A549 (cell line): Measurements from ENCODE around the gene TMCO6. TPM values are rescaled to one million over a fixed set of nuclear protein-coding genes. Genes with fewer than 3 reads are reported as not detected.

Source experiments
- ATAC-seq, 2 experiments: fragments of 200-7000 bp in 1 of 2; fragments of >200 bp in 1 of 2; cut with Nextera tagmentation in 1 of 2; cut with Tn5 transposase in 1 of 2; 3 replicates each; pipeline versions ENCODE4 v1.8.0 to v1.9.1; 2018 to 2020; ENCODE audit warnings: mild to moderate bottlenecking in 1 of 2, moderate library complexity in 1 of 2
- CTCF ChIA-PET: fragments of 300-600 bp; sonication (Branson Sonifier 250); formaldehyde crosslinking; extraction: SDS; loops from one replicate; lab custom pipeline; 2021; ENCODE audit warnings: antibody characterized with exemption, inconsistent platforms; lab: Yijun Ruan, JAX
- POLR2A ChIA-PET: fragments of 350-600 bp; formaldehyde crosslinking; extraction: SDS; loops from one replicate; lab custom pipeline; 2021; ENCODE audit warnings: antibody characterized with exemption, inconsistent platforms; lab: Yijun Ruan, JAX
- DNase-seq, 2 experiments: peaks; one replicate each; pipeline versions ENCODE4 v3.0.0 to v3.0.0-alpha.2; 2011 to 2016; ENCODE audit warnings: low read depth in 1 of 2, low spot score in 1 of 2
- FAIRE-seq: peaks from 2 replicates; lab custom pipeline; 2011; peaks lifted over from hg19 to GRCh38; lab: Jason Lieb, UNC
- H3K27ac ChIP-seq, 2 experiments: fragments of >200 bp; sonication (Bioruptor Twin); formaldehyde crosslinking; 3 replicates each; pipeline ENCODE4 v1.5.1; 2016 to 2017
- H3K4me1 ChIP-seq: fragments of >200 bp; sonication (Bioruptor Twin); formaldehyde crosslinking; 3 replicates; pipeline ENCODE4 v1.6.1; 2016
- H3K4me2 ChIP-seq: fragments of >200 bp; sonication (Bioruptor Twin); formaldehyde crosslinking; 3 replicates; pipeline ENCODE4 v1.6.1; 2016
- H3K4me3 ChIP-seq: fragments of >200 bp; sonication (Bioruptor Twin); formaldehyde crosslinking; 3 replicates; pipeline ENCODE4 v1.5.1; 2016
- H3K9me3 ChIP-seq: fragments of >200 bp; sonication (Bioruptor Twin); formaldehyde crosslinking; 3 replicates; pipeline ENCODE4 v1.6.1; 2016
- CBX2 ChIP-seq: fragments of 200-600 bp; sonication (generic); IDR thresholded peaks from 2 replicates; pipeline ENCODE4 v1.6.1; 2016; ENCODE audit warnings: low read depth, mild to moderate bottlenecking, borderline replicate concordance
- CBX8 ChIP-seq: fragments of 200-600 bp; sonication (generic); IDR thresholded peaks from 2 replicates; pipeline ENCODE4 v1.6.1; 2016
- CEBPB ChIP-seq, 2 experiments: fragments of >200 bp in 1 of 2; sonication (Bioruptor Twin) in 1 of 2; formaldehyde crosslinking in 1 of 2; IDR thresholded peaks; 2 replicates each; pipeline ENCODE4 v1.6.1; 2012 to 2016
- CHD2 ChIP-seq: fragments of 150-350 bp; IDR thresholded peaks from 2 replicates; pipeline ENCODE4 v1.6.1; 2014; ENCODE audit warnings: low read length; ENCODE audit not compliant: partially characterized antibody
- CHD4 ChIP-seq: fragments of 200-600 bp; sonication (generic); IDR thresholded peaks from 2 replicates; pipeline ENCODE4 v1.6.1; 2016; ENCODE audit warnings: antibody characterized with exemption, mild to moderate bottlenecking, borderline replicate concordance
- EHMT2 ChIP-seq: fragments of 200-600 bp; sonication (generic); IDR thresholded peaks from 2 replicates; pipeline ENCODE4 v1.6.1; 2016; ENCODE audit warnings: antibody characterized with exemption, low read depth, mild to moderate bottlenecking, moderate library complexity
- EP300 ChIP-seq, 2 experiments: fragments of >200 bp; sonication (Bioruptor Twin); formaldehyde crosslinking; IDR thresholded peaks; 2 replicates in 1 of 2; 3 replicates in 1 of 2; pipeline ENCODE4 v1.6.1; 2016 to 2017
- ESRRA ChIP-seq: fragments of 150-350 bp; IDR thresholded peaks from 2 replicates; pipeline ENCODE4 v1.6.1; 2014; ENCODE audit warnings: mild to moderate bottlenecking, low read length, borderline replicate concordance
- FOSB ChIP-seq: fragments of 250-450 bp; sonication (Bioruptor Pico); IDR thresholded peaks from 2 replicates; pipeline ENCODE4 v1.5.0; 2020; ENCODE audit warnings: mild to moderate bottlenecking, moderate library complexity
- FOXS1 ChIP-seq: fragments of 250-450 bp; sonication (Bioruptor Pico); IDR thresholded peaks from 2 replicates; pipeline ENCODE4 v1.5.0; 2020; ENCODE audit warnings: mild to moderate bottlenecking, moderate library complexity
- GATA3 ChIP-seq: IDR thresholded peaks from 2 replicates; pipeline ENCODE4 v1.6.1; 2012; ENCODE audit warnings: borderline replicate concordance
- HEYL ChIP-seq: fragments of 250-450 bp; sonication (Bioruptor Pico); IDR thresholded peaks from 2 replicates; pipeline ENCODE4 v1.8.0; 2021; ENCODE audit warnings: mild to moderate bottlenecking, moderate library complexity
- HOXB13 ChIP-seq: fragments of 250-450 bp; sonication (Bioruptor Pico); IDR thresholded peaks from 2 replicates; pipeline ENCODE4 v1.5.0; 2020; ENCODE audit warnings: low read depth, mild to moderate bottlenecking, moderate library complexity
- JUN ChIP-seq, 2 experiments: fragments of >200 bp; sonication (Bioruptor Twin); formaldehyde crosslinking; IDR thresholded peaks; 2 replicates in 1 of 2; 3 replicates in 1 of 2; pipeline ENCODE4 v1.6.1; 2016 to 2017
- KDM1A ChIP-seq: fragments of 200-600 bp; sonication (generic); IDR thresholded peaks from 2 replicates; pipeline ENCODE4 v1.6.1; 2016; ENCODE audit warnings: low read depth, mild to moderate bottlenecking
- KDM5A ChIP-seq: fragments of 200-600 bp; sonication (generic); IDR thresholded peaks from 2 replicates; pipeline ENCODE4 v1.6.1; 2016; ENCODE audit warnings: antibody characterized with exemption, mild to moderate bottlenecking
- MAFK ChIP-seq: fragments of 450-650 bp; IDR thresholded peaks from 2 replicates; pipeline ENCODE4 v1.6.1; 2014; ENCODE audit not compliant: partially characterized antibody
- MYC ChIP-seq: IDR thresholded peaks from 2 replicates; pipeline ENCODE4 v1.6.1; 2012; ENCODE audit warnings: mild to moderate bottlenecking, inconsistent platforms, low read length, improper control_type of control experiment, borderline replicate concordance
- NFE2L2 ChIP-seq: fragments of 150-350 bp; conservative IDR thresholded peaks from 2 replicates; pipeline ENCODE4 v1.6.1; 2014; ENCODE audit warnings: low read length
- NPAS2 ChIP-seq: fragments of 250-450 bp; sonication (Bioruptor Pico); IDR thresholded peaks from 2 replicates; pipeline ENCODE4 v1.8.0; 2022; ENCODE audit warnings: mild to moderate bottlenecking, moderate library complexity, borderline replicate concordance
- NR3C1 ChIP-seq: fragments of >200 bp; sonication (Bioruptor Twin); formaldehyde crosslinking; IDR thresholded peaks from 3 replicates; pipeline ENCODE4 v1.6.1; 2017
- PHF8 ChIP-seq: fragments of 200-600 bp; sonication (generic); IDR thresholded peaks from 2 replicates; pipeline ENCODE4 v1.6.1; 2016; ENCODE audit warnings: low read depth, mild to moderate bottlenecking, antibody characterized with exemption, moderate library complexity, borderline replicate concordance
- POLR2A ChIP-seq: IDR thresholded peaks from 2 replicates; pipeline ENCODE4 v1.6.1; 2012; ENCODE audit warnings: mild to moderate bottlenecking, low read length
- POLR2AphosphoS2 ChIP-seq: conservative IDR thresholded peaks from 2 replicates; pipeline ENCODE4 v1.6.1; 2012; ENCODE audit warnings: low read length, improper control_type of control experiment, inconsistent platforms
- RAD21 ChIP-seq, 2 experiments: fragments of >200 bp in 1 of 2; sonication (Bioruptor Twin) in 1 of 2; formaldehyde crosslinking in 1 of 2; IDR thresholded peaks in 1 of 2; conservative IDR thresholded peaks in 1 of 2; 2 replicates in 1 of 2; 3 replicates in 1 of 2; pipeline ENCODE4 v1.6.1; 2012 to 2018; ENCODE audit warnings: inconsistent platforms in 1 of 2
- SMC3 ChIP-seq: fragments of >200 bp; sonication (Bioruptor Twin); formaldehyde crosslinking; IDR thresholded peaks from 3 replicates; pipeline ENCODE4 v1.6.1; 2018; ENCODE audit warnings: inconsistent platforms
- SREBF2 ChIP-seq: fragments of 450-650 bp; IDR thresholded peaks from 2 replicates; pipeline ENCODE4 v1.6.1; 2014; ENCODE audit warnings: mild to moderate bottlenecking, moderate library complexity
- TFCP2L1 ChIP-seq: fragments of 250-450 bp; sonication (Bioruptor Pico); IDR thresholded peaks from 2 replicates; pipeline ENCODE4 v1.5.0; 2021; ENCODE audit warnings: mild to moderate bottlenecking
- TP53 ChIP-seq: fragments of 250-450 bp; sonication (Bioruptor Pico); IDR thresholded peaks from 2 replicates; pipeline ENCODE4 v1.5.0; 2021; ENCODE audit warnings: mild to moderate bottlenecking, moderate library complexity
- ZC3H11A ChIP-seq: fragments of 450-650 bp; IDR thresholded peaks from 2 replicates; pipeline ENCODE4 v1.6.1; 2014; ENCODE audit warnings: antibody characterized with exemption, mild to moderate bottlenecking
- ZFP36 ChIP-seq: fragments of 450-650 bp; IDR thresholded peaks from 2 replicates; pipeline ENCODE4 v1.6.1; 2014; ENCODE audit warnings: borderline replicate concordance; ENCODE audit not compliant: partially characterized antibody
- ZNF302 ChIP-seq: fragments of 250-450 bp; sonication (Bioruptor Pico); IDR thresholded peaks from 2 replicates; pipeline ENCODE4 v1.9.0; 2021; ENCODE audit warnings: inconsistent platforms, mild to moderate bottlenecking, moderate library complexity
- ZSCAN20 ChIP-seq: fragments of 250-450 bp; sonication (Bioruptor Pico); IDR thresholded peaks from 2 replicates; pipeline ENCODE4 v1.8.0; 2022; ENCODE audit warnings: mild to moderate bottlenecking, moderate library complexity
- WGBS: methylation state at CpG from one replicate; pipeline ENCODE4 v1.1.6; 2017; ENCODE audit errors: missing lambda C conversion rate; 5-methylcytosine and 5-hydroxymethylcytosine counted together
- polyA minus RNA-seq: library from RNA; depleted of rRNA, polyadenylated mRNA; stranded (reverse); fragments of >200 nt; gene quantifications from 2 replicates; pipeline ENCODE4 v1.2.3, GENCODE V29; 2011; rRNA and poly(A)+ RNA removed
- polyA plus RNA-seq, 4 experiments: library from polyadenylated mRNA; depleted of rRNA in 3 of 4; stranded (reverse); fragments of >200 nt; fragmentation: RNase III in 1 of 4; extraction: RNeasy Plus Mini Kit Qiagen cat#74134 plus additional on column Dnase treatment in 1 of 4; gene quantifications; 2 replicates in 3 of 4; 3 replicates in 1 of 4; pipeline ENCODE4 v1.2.3, GENCODE V29; 2011 to 2017
- TF ChIP-seq, protein P1 (sequence below): fragments of >200 bp; sonication (Bioruptor Twin); formaldehyde crosslinking; IDR thresholded peaks from 2 replicates; pipeline ENCODE4 v1.6.1; 2016
- TF ChIP-seq, protein P2 (sequence below): IDR thresholded peaks from 2 replicates; pipeline ENCODE4 v1.6.1; 2012; ENCODE audit warnings: low read depth, borderline replicate concordance
- TF ChIP-seq, protein P3 (sequence below): fragments of >200 bp; sonication (Bioruptor Twin); formaldehyde crosslinking; IDR thresholded peaks from 3 replicates; pipeline ENCODE4 v1.5.1; 2016
- TF ChIP-seq, protein P4 (sequence below): fragments of >200 bp; sonication (Bioruptor Twin); formaldehyde crosslinking; IDR thresholded peaks from 3 replicates; pipeline ENCODE4 v1.6.1; 2016
- TF ChIP-seq, protein P5 (sequence below): IDR thresholded peaks from 2 replicates; pipeline ENCODE4 v1.6.1; 2012

TMCO6 gene
- 11.8 and 14.6 TPM in 2 replicates for polyA plus RNA-seq (2011; rRNA removed)
- polyA plus RNA-seq (2012; cell fraction: cytosol; rRNA removed), result 21.8 and 22.9 TPM in 2 replicates
- polyA plus RNA-seq (2012; cell fraction: nucleus; rRNA removed), result 109 and 131 TPM in 2 replicates
- 13.3 to 18.1 TPM (median 16.1 TPM) in 3 replicates for polyA plus RNA-seq (2017; fragmentation: RNase III; extraction: RNeasy Plus Mini Kit Qiagen cat#74134 plus additional on column Dnase treatment)
- polyA minus RNA-seq, result 17.2 and 18.1 TPM in 2 replicates

DNA sequence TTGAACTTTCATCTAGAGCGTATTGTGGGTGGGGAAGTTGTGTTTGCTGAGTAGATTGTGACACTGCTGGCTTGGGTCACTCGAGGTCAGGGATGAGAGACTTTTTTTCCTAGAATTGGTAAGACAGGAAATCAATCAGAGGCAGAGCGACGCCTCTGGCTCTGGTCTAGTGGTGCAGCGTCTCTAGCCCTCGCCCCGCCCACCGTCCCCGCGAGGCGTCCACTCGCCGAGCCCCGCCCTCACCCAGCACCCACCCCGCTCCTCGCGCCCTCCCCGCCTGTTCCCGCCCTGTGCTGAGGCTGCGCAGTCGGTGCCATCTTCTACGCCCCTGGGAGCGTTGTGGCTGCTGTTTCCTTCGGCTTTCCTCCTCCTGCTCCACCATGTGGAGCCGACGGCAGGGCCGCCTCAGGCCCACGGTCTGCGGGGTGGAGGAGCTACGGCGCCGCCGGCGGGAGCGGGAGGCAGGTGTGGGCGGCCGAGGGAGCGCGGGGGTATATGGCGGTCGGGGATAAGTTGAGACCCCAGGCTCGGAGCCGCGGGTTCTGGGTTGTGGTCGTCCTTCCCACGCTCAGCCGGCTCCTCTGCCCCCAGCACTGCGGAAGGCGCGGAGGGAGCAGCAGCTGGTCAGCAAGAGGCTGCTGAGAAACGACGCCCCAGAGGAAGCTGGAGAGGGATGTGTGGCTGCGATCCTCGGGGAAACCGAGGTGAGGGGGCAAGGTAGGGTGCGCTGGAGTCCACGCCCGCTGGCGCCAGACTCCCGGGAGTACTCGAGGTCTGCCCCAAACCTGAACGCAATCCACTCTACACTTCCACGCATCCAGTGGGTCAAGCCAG is at the start of gene TMCO6:
Gene TMCO6, plus strand, starts transcription at position 304 of the 834 bp plus-strand sequence. Its CDS starts 77 bp downstream, at position 381.
- ChIA-PET CTCF (interaction anchor here (0.6 to 2.0 kb wide), 25 partner anchors 8 to 953 kb away, joined by 3 to 12 read pairs (median 4); partner anchors contain the start of genes EIF4EBP3, IK and NDUFA2), POLR2A (interaction anchor here (0.6 to 2.4 kb wide), 5 partner anchors 8 to 238 kb away, joined by 3 to 12 read pairs (median 5); partner anchors contain the start of genes ANKHD1, APBB3, IK and NDUFA2)
- Histone ChIP-seq H3K4me2 (peak within 1 kb of the TSS; percentile 90), H3K9me3 (no peaks in the 10 kb centered on the region), H3K27ac (peak within 1 kb of the TSS; percentile 91 to 94), H3K4me3 (peak within 1 kb of the TSS; percentile 68), H3K4me1 (peaks cover 21% of the 10 kb centered on the region)
- FAIRE-seq, result no peak
- DNase-seq, result peak; percentile 96
- 1% methylated on average over 39 of the region's 63 CpGs for WGBS
- ATAC-seq, result peak; percentile 91 to 96
- TF ChIP-seq NR3C1 (no peak), RAD21 (conservative IDR thresholded peaks at IDR 0.05 in 1 of 2, IDR thresholded peaks at IDR 0.05 in 1 of 2) (peak; percentile 44 to 69), POLR2A (peak; percentile 94), POLR2AphosphoS2 (no peak), ZNF302 (CRISPR knock-in tag) (no peak), TFCP2L1 (CRISPR knock-in tag) (0 out of 2 replicates have a peak, but pooled peaks have one; percentile 74), HOXB13 (no peak), KDM1A (no peak), TP53 (CRISPR knock-in tag) (no peak), CBX2 (no peak), CEBPB (IDR thresholded peaks at IDR 0.05) (peak in 1 of 2 experiments; percentile 82; a peak in 2 of 4 replicates), EHMT2 (no peak), NFE2L2 (no peak), CBX8 (no peak), GATA3 (no peak), MAFK (no peak), FOSB (CRISPR knock-in tag) (no peak), ESRRA (no peak; the same call in 1 of the 2 replicates), CHD2 (no peak), KDM5A (no peak), SMC3 (peak; percentile 46; the same call in 2 of the 3 replicates), CHD4 (no peak), HEYL (CRISPR knock-in tag) (no peak), NPAS2 (CRISPR knock-in tag) (no peak), SREBF2 (no peak), PHF8 (peak; percentile 60; the same call in 1 of the 2 replicates), FOXS1 (CRISPR knock-in tag) (no peak), JUN (IDR thresholded peaks at IDR 0.05) (peak; percentile 51 to 75; a peak in 4 of 5 replicates), MYC (peak; percentile 65; the same call in 1 of the 2 replicates), ZC3H11A (no peak), ZFP36 (no peak), EP300 (IDR thresholded peaks at IDR 0.05) (no peak), ZSCAN20 (CRISPR knock-in tag) (no peak)
- TF ChIP-seq, protein P1, sequence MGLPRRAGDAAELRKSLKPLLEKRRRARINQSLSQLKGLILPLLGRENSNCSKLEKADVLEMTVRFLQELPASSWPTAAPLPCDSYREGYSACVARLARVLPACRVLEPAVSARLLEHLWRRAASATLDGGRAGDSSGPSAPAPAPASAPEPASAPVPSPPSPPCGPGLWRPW, result no peak
- TF ChIP-seq, protein P2, sequence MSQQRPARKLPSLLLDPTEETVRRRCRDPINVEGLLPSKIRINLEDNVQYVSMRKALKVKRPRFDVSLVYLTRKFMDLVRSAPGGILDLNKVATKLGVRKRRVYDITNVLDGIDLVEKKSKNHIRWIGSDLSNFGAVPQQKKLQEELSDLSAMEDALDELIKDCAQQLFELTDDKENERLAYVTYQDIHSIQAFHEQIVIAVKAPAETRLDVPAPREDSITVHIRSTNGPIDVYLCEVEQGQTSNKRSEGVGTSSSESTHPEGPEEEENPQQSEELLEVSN, result peak; percentile 91
- TF ChIP-seq, protein P3, sequence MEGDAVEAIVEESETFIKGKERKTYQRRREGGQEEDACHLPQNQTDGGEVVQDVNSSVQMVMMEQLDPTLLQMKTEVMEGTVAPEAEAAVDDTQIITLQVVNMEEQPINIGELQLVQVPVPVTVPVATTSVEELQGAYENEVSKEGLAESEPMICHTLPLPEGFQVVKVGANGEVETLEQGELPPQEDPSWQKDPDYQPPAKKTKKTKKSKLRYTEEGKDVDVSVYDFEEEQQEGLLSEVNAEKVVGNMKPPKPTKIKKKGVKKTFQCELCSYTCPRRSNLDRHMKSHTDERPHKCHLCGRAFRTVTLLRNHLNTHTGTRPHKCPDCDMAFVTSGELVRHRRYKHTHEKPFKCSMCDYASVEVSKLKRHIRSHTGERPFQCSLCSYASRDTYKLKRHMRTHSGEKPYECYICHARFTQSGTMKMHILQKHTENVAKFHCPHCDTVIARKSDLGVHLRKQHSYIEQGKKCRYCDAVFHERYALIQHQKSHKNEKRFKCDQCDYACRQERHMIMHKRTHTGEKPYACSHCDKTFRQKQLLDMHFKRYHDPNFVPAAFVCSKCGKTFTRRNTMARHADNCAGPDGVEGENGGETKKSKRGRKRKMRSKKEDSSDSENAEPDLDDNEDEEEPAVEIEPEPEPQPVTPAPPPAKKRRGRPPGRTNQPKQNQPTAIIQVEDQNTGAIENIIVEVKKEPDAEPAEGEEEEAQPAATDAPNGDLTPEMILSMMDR, result peak; percentile 59
- TF ChIP-seq, protein P4, sequence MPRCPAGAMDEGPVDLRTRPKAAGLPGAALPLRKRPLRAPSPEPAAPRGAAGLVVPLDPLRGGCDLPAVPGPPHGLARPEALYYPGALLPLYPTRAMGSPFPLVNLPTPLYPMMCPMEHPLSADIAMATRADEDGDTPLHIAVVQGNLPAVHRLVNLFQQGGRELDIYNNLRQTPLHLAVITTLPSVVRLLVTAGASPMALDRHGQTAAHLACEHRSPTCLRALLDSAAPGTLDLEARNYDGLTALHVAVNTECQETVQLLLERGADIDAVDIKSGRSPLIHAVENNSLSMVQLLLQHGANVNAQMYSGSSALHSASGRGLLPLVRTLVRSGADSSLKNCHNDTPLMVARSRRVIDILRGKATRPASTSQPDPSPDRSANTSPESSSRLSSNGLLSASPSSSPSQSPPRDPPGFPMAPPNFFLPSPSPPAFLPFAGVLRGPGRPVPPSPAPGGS, result peak; percentile 67; the same call in 2 of the 3 replicates
- TF ChIP-seq, protein P5, sequence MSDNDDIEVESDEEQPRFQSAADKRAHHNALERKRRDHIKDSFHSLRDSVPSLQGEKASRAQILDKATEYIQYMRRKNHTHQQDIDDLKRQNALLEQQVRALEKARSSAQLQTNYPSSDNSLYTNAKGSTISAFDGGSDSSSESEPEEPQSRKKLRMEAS, result peak; percentile 90
